GM19351 (cell line): Measurements from ENCODE around the gene YY1.
"Not testable (repeated sequence)": the region's sequence is repeated elsewhere in the genome, so short reads cannot be mapped to it uniquely, and the experiment has no call there.

ENCODE experiments used
- ATAC-seq: cut with Tn5 transposase; IDR thresholded peaks from one replicate; pipeline ENCODE4 v1.9.1; 2021; ENCODE audit warnings: mild to moderate bottlenecking, moderate library complexity; ENCODE audit not compliant: unreplicated experiment

Gene YY1

GRCh38 chr14:100238419-100239210, at the start of gene YY1:
Gene YY1, plus strand, starts transcription at chr14:100239144. Its CDS starts 101 bp downstream, at chr14:100239245.
- ATAC-seq, result peak; percentile 78

- no peak for ATAC-seq
These were observed 48.8 kb upstream of the YY1 start for GRCh38 chr14:100190126-100190525.

- no peak for ATAC-seq
These were observed 47.2 kb upstream of the YY1 start for GRCh38 chr14:100191584-100192249.

GRCh38 chr14:100192250-100192671, 46.7 kb upstream of the YY1 start:
- no peak for ATAC-seq

- peak; percentile 98 for ATAC-seq
These were observed 46.1 kb upstream of the YY1 start for GRCh38 chr14:100192672-100193416.

- peak; percentile 8 for ATAC-seq
These were observed 45.3 kb upstream of the YY1 start for GRCh38 chr14:100193417-100194357.

- ATAC-seq, result no peak
These were observed 39.6 kb upstream of the YY1 start for GRCh38 chr14:100199240-100199860.

- no peak for ATAC-seq
These were observed 38.6 kb upstream of the YY1 start for GRCh38 chr14:100200311-100200710.

- no peak for ATAC-seq
These were observed 37.2 kb upstream of the YY1 start for GRCh38 chr14:100201701-100202100.

- no peak for ATAC-seq
These were observed 36.2 kb upstream of the YY1 start for GRCh38 chr14:100202712-100203111.

- ATAC-seq, result no peak
These were observed 35.8 kb upstream of the YY1 start for GRCh38 chr14:100203146-100203545.

GRCh38 chr14:100203962-100204834, 34.7 kb upstream of the YY1 start:
- ATAC-seq, result no peak

GRCh38 chr14:100204835-100205167, 34.1 kb upstream of the YY1 start:
- not testable (repeated sequence) for ATAC-seq

- not testable (repeated sequence) for ATAC-seq
These were observed 31.4 kb upstream of the YY1 start for GRCh38 chr14:100207588-100207987.

- not testable (repeated sequence) for ATAC-seq
These were observed 30.8 kb upstream of the YY1 start for GRCh38 chr14:100208136-100208535.

- no peak for ATAC-seq
These were observed 27.6 kb upstream of the YY1 start for GRCh38 chr14:100211366-100211765.

- ATAC-seq, result no peak
These were observed 27.1 kb upstream of the YY1 start for GRCh38 chr14:100211893-100212292.

GRCh38 chr14:100212476-100213333, 26.2 kb upstream of the YY1 start:
- no peak for ATAC-seq
